ENCODE results near the gene C2orf69.

GRCh38 chr2:199928626-199929025 lies 17.5 kb downstream of the C2orf69 start:
- TF ChIP-seq CTCF (conservative IDR thresholded peaks at IDR 0.05 in 1 of 2, IDR thresholded peaks at IDR 0.05 in 1 of 2; ENCODE audit: low read depth in 1 of 2, low read length in 2 of 2) (no peak), EZH2 (IDR thresholded peaks at IDR 0.05; ENCODE audit: low read length, missing control alignments) (no peak)
